Smooth muscle cell of the brain vasculature (primary cell): ENCODE results near the gene NUMBL.

Experiments used
- DNase-seq: peaks from one replicate; pipeline ENCODE4 v3.0.0-alpha.2; 2012; ENCODE audit warnings: low read depth, low spot score

The NUMBL gene

DNA sequence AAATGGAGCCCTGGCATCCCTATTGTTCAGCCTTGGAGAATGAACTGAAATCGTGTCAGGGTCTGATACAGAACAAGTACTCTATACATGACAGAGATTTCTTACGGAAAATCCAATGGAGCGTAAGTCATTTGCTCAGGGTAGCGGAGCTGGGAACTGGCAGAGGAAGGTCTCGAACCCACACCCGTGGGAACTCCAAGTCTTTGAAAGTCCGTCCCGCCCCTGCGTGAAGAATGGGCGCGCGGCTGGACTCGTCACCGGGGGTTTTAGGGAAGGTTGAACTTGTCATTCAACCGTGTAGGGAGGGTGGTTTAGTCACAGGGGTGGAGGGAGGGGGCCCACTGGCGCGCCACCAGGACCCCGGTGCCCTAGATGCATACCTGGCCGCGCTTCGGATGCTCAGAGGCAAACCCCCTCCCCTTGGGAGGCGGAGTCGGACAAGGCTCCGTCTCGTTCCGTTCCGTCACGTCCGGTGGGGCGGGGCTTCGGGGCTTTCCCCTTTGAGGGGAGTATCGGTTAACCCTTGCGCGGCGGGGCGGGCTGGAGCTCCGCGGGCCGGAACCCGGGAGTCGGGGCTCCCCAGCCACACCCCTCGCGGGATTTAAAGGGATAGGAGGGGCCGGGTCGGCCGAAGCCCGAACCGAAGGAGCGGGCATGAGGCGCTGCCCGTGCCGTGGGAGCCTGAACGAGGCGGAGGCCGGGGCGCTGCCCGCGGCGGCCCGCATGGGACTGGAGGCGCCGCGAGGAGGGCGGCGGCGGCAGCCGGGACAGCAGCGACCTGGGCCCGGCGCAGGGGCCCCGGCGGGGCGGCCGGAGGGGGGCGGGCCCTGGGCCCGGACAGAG lies 26.3 kb upstream of the NUMBL start, which contains the start of the genes COQ8B and ITPKC:
Gene COQ8B (minus strand): TSS at position 405 of the 843 bp plus-strand sequence. CDS start 2,254 bp downstream, outside the sequence.
Gene ITPKC (plus strand): TSS at position 631 of the 843 bp plus-strand sequence. CDS start 24 bp downstream, at position 655.
- DNase-seq = peak; percentile 96

DNA sequence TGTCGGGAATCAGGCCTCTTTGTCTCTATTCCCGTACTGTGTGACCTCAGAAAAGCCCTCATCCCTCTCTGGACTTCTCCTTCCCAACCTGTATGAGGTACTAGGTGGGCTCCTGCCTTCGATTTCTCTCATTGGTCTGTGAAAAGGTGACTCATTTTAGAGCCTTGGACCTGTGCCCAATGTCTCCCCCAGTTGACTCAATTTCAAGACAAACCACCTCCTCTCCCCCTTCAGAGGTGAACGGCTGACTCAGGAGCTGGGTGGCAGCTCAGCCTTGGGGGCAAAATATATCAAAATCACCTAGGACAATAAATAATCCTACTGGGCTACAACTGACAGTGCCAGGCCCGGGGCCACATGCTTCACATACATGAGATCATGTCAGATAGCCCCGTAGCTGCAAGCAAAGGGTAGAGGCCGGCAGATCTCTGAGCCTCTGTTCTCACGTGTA lies 25.6 kb upstream of the NUMBL start:
- DNase-seq = peak; percentile 35

- DNase-seq = peak; percentile 70
These were observed 24.2 kb upstream of the NUMBL start for GRCh38 chr19:40714441-40715299.

- DNase-seq = no peak
These were observed 23.5 kb upstream of the NUMBL start for GRCh38 chr19:40713939-40714338.

DNA sequence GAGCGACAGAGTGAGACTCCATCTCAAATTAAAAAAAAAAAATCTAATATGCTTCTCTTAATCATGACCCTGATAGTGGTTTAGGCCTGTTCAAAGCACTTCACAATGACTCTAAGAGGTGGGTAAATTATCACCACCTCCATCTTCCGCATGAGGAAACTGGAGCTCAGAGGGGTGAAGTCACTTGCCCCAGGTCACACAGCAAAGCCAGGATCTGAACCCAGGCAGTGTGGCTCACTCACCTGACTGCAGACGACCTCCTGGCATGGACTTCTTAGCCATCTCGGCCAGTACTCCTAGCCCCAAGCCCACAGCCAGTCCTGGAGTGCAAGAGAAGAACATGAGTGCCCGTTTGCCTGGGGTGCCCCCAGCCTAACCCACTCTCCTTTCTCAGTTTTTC lies 19.4 kb upstream of the NUMBL start:
- no peak for DNase-seq

DNA sequence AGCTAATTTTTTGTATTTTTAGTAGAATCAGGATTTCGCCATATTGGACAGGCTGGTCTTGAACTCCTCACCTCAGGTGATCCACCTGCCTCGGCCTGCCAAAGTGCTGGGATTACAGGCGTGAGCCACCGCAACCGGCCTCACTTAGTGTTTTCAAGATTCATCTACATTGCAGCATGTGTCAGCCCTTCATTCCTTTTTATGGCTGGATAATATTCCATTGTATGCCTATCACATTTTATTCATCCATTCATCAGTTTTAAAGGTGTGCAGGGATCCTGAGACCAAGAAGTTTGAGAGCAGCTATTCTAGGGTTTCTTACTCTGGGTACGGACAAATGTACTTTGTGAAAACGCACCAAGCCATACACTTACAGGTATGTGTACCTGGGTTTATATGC lies 17.2 kb upstream of the NUMBL start:
- DNase-seq = no peak

- DNase-seq = no peak
These were observed 15.6 kb upstream of the NUMBL start for GRCh38 chr19:40705950-40706619.

DNA sequence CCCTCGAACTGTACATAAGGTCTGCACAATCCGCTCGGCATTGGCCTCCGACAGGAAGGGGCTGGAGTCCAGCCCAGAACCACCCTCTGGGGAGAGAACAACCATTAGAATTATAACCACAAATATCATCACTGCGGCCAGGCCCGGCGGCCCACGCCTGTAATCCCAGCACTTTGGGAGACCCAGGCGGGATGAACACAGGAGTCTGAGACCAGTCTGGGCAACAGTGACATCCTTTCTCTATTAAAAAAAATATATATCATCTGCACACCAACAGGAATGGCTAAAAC lies 14.9 kb upstream of the NUMBL start:
- DNase-seq = no peak

- no peak for DNase-seq
These were observed 14.3 kb upstream of the NUMBL start for GRCh38 chr19:40704491-40705361.

GRCh38 chr19:40703029-40703755 lies 12.7 kb upstream of the NUMBL start:
- no peak for DNase-seq

GRCh38 chr19:40702337-40703012 lies 12.0 kb upstream of the NUMBL start:
- DNase-seq = no peak

GRCh38 chr19:40701758-40702157 lies 11.3 kb upstream of the NUMBL start:
- DNase-seq = no peak

GRCh38 chr19:40700083-40700482 lies 9.6 kb upstream of the NUMBL start:
- no peak for DNase-seq

GRCh38 chr19:40697007-40697406 lies 6.6 kb upstream of the NUMBL start:
- no peak for DNase-seq

- DNase-seq = no peak
These were observed 5.4 kb upstream of the NUMBL start for GRCh38 chr19:40695881-40696280.

DNA sequence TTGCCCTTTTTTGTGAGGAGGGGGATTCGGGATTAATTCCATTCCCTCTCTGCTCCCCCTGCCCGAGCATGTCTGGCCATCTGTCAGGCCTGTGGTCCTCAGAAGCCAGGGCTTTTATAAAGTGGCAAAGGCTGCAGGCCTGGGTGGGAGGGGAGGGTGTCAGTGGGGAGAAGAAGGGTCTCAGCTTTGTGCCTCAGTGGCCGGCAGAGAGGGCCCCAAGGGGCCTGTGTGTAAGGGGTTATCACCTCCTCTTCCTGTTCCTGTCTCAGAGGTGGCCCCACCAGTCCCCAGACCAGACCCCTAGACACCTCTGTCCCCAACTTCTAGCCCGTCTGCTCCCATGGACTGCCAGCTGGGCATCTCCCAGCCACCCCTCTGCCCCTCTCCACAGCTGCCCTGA lies 3.4 kb upstream of the NUMBL start:
- DNase-seq = no peak

DNA sequence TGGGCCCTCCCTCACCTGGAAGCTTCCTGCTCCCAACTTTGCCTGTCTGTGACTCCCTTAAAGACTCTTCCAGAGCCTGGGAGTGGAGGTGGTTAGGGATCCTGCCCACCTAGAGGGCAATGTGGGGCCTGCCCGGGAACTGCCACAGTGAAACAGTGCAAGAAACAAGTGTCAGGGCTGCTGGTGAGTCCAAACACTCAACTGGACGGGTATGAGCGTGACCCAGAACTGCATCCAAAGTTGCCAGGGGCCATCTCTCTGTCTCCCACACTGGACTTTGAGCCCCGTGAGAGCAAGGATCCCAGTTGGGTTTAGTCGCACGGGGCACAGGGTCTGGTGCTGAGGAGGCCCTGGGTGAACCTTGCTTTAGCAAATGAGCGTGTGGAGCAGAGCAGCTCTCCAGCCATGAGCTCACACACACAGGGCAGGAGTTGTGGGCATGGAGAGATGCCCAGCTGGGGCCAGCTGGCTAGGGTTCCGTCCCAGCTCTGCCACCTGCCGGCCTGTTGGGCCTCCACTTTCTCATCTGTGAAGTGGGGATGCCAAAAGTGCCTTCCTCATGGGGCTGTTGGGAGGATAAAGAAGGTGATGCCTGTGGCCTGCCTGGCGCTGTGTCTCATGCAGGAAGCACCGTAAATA lies 2.8 kb upstream of the NUMBL start:
- no peak for DNase-seq

- DNase-seq = no peak
These were observed 1.7 kb upstream of the NUMBL start for GRCh38 chr19:40692212-40692551.

GRCh38 chr19:40691421-40692211 lies 1.2 kb upstream of the NUMBL start:
- DNase-seq = no peak
